HCT116 (cell line): Measurements from ENCODE around the gene LRRTM3. TPM values are rescaled to one million over a fixed set of nuclear protein-coding genes. Genes with fewer than 3 reads are reported as not detected.

Experiments
- ATAC-seq: fragments of 200-7000 bp; cut with Tn5 transposase; 2 replicates; pipeline ENCODE4 v1.9.1; 2020; ENCODE audit warnings: mild to moderate bottlenecking, moderate library complexity
- BruUV-seq: library from RNA; stranded (reverse); fragments of 400-500 nt; replicated peaks from 2 replicates; lab custom pipeline; 2021; lab: Mats Ljungman, UMichigan
- CTCF ChIA-PET: fragments of 300-600 bp; sonication (Branson Sonifier 250); formaldehyde crosslinking; loops from one replicate; lab custom pipeline; 2021; ENCODE audit warnings: antibody characterized with exemption; lab: Charles Lee
- POLR2A ChIA-PET: fragments of 300-600, 350-600 bp; sonication (Branson Sonifier 250); formaldehyde crosslinking; loops from one replicate; lab custom pipeline; 2021; ENCODE audit warnings: antibody characterized with exemption; lab: Charles Lee
- RAD21 ChIA-PET, 2 experiments: fragments of 300-600 bp; sonication (Branson Sonifier 250); formaldehyde crosslinking; loops; one replicate each; lab custom pipeline; 2023; ENCODE audit warnings: low total read pairs in 2 of 2; ENCODE audit not compliant: uncharacterized antibody in 2 of 2, unreplicated experiment in 2 of 2, low non-redundant PET in 1 of 2; lab: Charles Lee
- DNase-seq: peaks from one replicate; pipeline ENCODE4 v3.0.0-alpha.2; 2010; ENCODE audit warnings: low read depth, low spot score
- H2AFZ ChIP-seq: fragments of 200-600 bp; shearing (Covaris generic), sonication (generic); 2 replicates; pipeline ENCODE4 v1.6.1; 2017; ENCODE audit warnings: low read depth, mixed run types, mixed read lengths, antibody characterized with exemption, low read length; ENCODE audit not compliant: poor library complexity, severe bottlenecking
- H3K27ac ChIP-seq: 2 replicates; pipeline ENCODE4 v1.5.1; 2012; ENCODE audit warnings: low read depth, low read length
- H3K27me3 ChIP-seq: fragments of 200-600 bp; sonication (generic); 2 replicates; pipeline ENCODE4 v1.6.1; 2016; ENCODE audit warnings: mixed run types, low read length, mixed read lengths; ENCODE audit not compliant: insufficient read depth
- H3K36me3 ChIP-seq, 2 experiments: fragments of 200-500 bp in 1 of 2; fragments of 200-600 bp in 1 of 2; sonication (Bioruptor generic) in 1 of 2; sonication (generic) in 1 of 2; 2 replicates each; pipeline versions ENCODE4 v1.5.1 to v1.6.1; 2014 to 2016; ENCODE audit warnings: low read length in 2 of 2, inconsistent platforms in 1 of 2, mixed read lengths in 1 of 2, mixed run types in 1 of 2; ENCODE audit not compliant: insufficient read depth in 2 of 2, control insufficient read depth in 1 of 2
- H3K4me1 ChIP-seq, 2 experiments: fragments of 200-600 bp in 1 of 2; sonication (generic) in 1 of 2; 2 replicates each; pipeline versions ENCODE4 v1.5.1 to v1.6.1; 2012 to 2017; ENCODE audit warnings: low read length in 2 of 2, inconsistent platforms in 1 of 2, mild to moderate bottlenecking in 1 of 2, mixed read lengths in 1 of 2, mixed run types in 1 of 2, moderate library complexity in 1 of 2; ENCODE audit not compliant: insufficient read depth in 2 of 2, control insufficient read depth in 1 of 2
- H3K4me2 ChIP-seq: fragments of 200-600 bp; sonication (generic); 2 replicates; pipeline ENCODE4 v1.6.1; 2017; ENCODE audit warnings: mixed run types, low read length, mixed read lengths
- H3K4me3 ChIP-seq, 2 experiments: fragments of 200-600 bp in 1 of 2; sonication (generic) in 1 of 2; replicated peaks in 1 of 2; 2 replicates each; pipeline ENCODE4 v1.5.1; 2011 to 2016; ENCODE audit warnings: low read length in 2 of 2, control low read depth in 1 of 2, low read depth in 1 of 2, mild to moderate bottlenecking in 1 of 2, mixed read lengths in 1 of 2, mixed run types in 1 of 2
- H3K79me2 ChIP-seq: fragments of 200-600 bp; sonication (generic); 2 replicates; pipeline ENCODE4 v1.6.1; 2017; ENCODE audit warnings: mild to moderate bottlenecking, mixed run types, low read length, moderate library complexity, mixed read lengths; ENCODE audit not compliant: insufficient read depth
- H3K9ac ChIP-seq: fragments of 200-600 bp; sonication (generic); 2 replicates; pipeline ENCODE4 v1.6.1; 2016; ENCODE audit warnings: low read length, mixed read lengths
- H3K9me2 ChIP-seq: fragments of 200-600 bp; sonication (generic), shearing (Covaris generic); 2 replicates; pipeline ENCODE4 v1.6.1; 2017; ENCODE audit warnings: mixed run types, mild to moderate bottlenecking, moderate library complexity; ENCODE audit not compliant: insufficient read depth
- H3K9me3 ChIP-seq, 2 experiments: fragments of 200-500 bp in 1 of 2; fragments of 200-600 bp in 1 of 2; sonication (Bioruptor generic) in 1 of 2; sonication (generic) in 1 of 2; 2 replicates each; pipeline ENCODE4 v1.6.1; 2014 to 2017; ENCODE audit warnings: low read length in 2 of 2, mixed read lengths in 2 of 2, inconsistent platforms in 1 of 2, low read depth in 1 of 2, mild to moderate bottlenecking in 1 of 2, mixed run types in 1 of 2, moderate library complexity in 1 of 2; ENCODE audit not compliant: control insufficient read depth in 1 of 2, insufficient read depth in 1 of 2
- H4K20me1 ChIP-seq: fragments of 200-600 bp; sonication (generic), shearing (Covaris generic); 2 replicates; pipeline ENCODE4 v1.6.1; 2017; ENCODE audit warnings: mixed run types, mild to moderate bottlenecking, moderate library complexity; ENCODE audit not compliant: insufficient read depth
- CBX3 ChIP-seq: IDR thresholded peaks from 2 replicates; pipeline ENCODE4 v1.6.1; 2012; ENCODE audit warnings: low read depth
- EZH2 ChIP-seq: fragments of 200-600 bp; sonication (generic); IDR thresholded peaks from 2 replicates; pipeline ENCODE4 v1.6.1; 2017; ENCODE audit warnings: antibody characterized with exemption, mixed run types
- JUND ChIP-seq: IDR thresholded peaks from 2 replicates; pipeline ENCODE4 v1.6.1; 2012
- POLR2AphosphoS5 ChIP-seq: IDR thresholded peaks from 2 replicates; pipeline ENCODE4 v1.6.1; 2011; ENCODE audit warnings: mild to moderate bottlenecking, low read depth, low read length, moderate library complexity
- REST ChIP-seq: IDR thresholded peaks from 2 replicates; pipeline ENCODE4 v1.6.1; 2012; ENCODE audit warnings: low read depth
- SIN3A ChIP-seq: IDR thresholded peaks from 2 replicates; pipeline ENCODE4 v1.6.1; 2012; ENCODE audit warnings: low read depth
- TCF7L2 ChIP-seq: IDR thresholded peaks from 2 replicates; pipeline ENCODE4 v1.7.0; 2011; ENCODE audit warnings: borderline replicate concordance, inconsistent platforms; ENCODE audit not compliant: insufficient read depth, insufficient read length; ENCODE audit errors: extremely low read depth
- ZBTB33 ChIP-seq: IDR thresholded peaks from 2 replicates; pipeline ENCODE4 v1.6.1; 2011; ENCODE audit warnings: mild to moderate bottlenecking, low read length, moderate library complexity; ENCODE audit not compliant: insufficient replicate concordance; ENCODE audit errors: extremely low read depth
- ZFX ChIP-seq: fragments of 450-650 bp; IDR thresholded peaks from 2 replicates; pipeline ENCODE4 v1.6.1; 2017
- intact Hi-C: fragments of 100-400 bp; cut with micrococcal nuclease; formaldehyde crosslinking; loops from 2 replicates; pipeline ENCODE4 v1.10.0; 2022
- total RNA-seq: library from RNA; stranded (reverse); gene quantifications from one replicate; pipeline ENCODE4 v1.2.1, GENCODE V29; 2021; ENCODE audit not compliant: unreplicated experiment

Gene LRRTM3
- total RNA-seq, 1 experiment from 2014 or later: not detected

- RAD21 ChIA-PET: no interaction called here
- TF ChIP-seq CBX3 (no peak), TCF7L2 (no peak), ZFX (no peak), ZBTB33 (no peak), EZH2 (no peak), POLR2AphosphoS5 (no peak), REST (no peak), JUND (no peak), SIN3A (no peak)
- H4K20me1 ChIP-seq: no peaks in the 10 kb centered on the region
- no peaks in the 10 kb centered on the region for H3K27me3 ChIP-seq
- no peak overlapping the region for H3K9ac ChIP-seq
- no peak overlapping the region for H3K27ac ChIP-seq
- H3K4me2 ChIP-seq: no peak overlapping the region
- POLR2A ChIA-PET: no interaction called here
- H3K79me2 ChIP-seq: no peaks in the 10 kb centered on the region
- CTCF ChIA-PET: no interaction called here
- H3K9me2 ChIP-seq: no peaks in the 10 kb centered on the region
- DNase-seq: no peak
- BruUV-seq: no TSS peak
- no peaks in the 10 kb centered on the region for H3K36me3 ChIP-seq
- ATAC-seq: no peak
- no peak overlapping the region for H3K4me3 ChIP-seq
- H3K4me1 ChIP-seq: no peaks in the 10 kb centered on the region
- no peaks in the 10 kb centered on the region for H3K9me3 ChIP-seq
- no peak overlapping the region for H2AFZ ChIP-seq
- intact Hi-C loops: no loop called here
These were observed 201.6 kb downstream of the LRRTM3 start for GRCh38 chr10:67127441-67127840.
